ENCODE results near the gene TBC1D9.

DNA sequence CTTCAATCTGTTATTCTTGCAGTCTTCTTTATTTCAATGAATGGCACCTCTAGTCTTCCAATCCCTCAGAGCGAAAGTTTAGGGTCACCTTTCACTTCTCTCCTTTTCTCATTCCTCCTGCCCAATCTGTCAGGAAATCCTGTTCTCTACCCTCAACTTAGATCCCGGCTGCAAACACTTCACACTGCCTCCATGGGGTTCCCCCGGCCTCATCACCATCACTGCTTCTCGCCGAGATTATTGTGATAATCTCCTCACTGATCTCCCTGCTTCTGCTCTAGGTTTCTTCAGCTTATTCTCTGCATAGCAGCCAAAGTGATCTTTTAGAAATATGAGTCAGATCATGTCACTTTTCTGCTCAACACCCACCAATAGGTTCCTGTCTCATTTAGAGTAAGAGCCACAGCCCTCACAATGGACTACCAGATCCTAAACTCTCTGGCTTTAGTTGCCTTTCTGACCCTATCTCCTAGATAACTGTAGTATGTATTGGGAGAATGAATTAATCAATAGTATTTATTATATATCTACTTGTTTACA, 43.6 kb upstream of the TBC1D9 start:
- TF ChIP-seq, protein P1, sequence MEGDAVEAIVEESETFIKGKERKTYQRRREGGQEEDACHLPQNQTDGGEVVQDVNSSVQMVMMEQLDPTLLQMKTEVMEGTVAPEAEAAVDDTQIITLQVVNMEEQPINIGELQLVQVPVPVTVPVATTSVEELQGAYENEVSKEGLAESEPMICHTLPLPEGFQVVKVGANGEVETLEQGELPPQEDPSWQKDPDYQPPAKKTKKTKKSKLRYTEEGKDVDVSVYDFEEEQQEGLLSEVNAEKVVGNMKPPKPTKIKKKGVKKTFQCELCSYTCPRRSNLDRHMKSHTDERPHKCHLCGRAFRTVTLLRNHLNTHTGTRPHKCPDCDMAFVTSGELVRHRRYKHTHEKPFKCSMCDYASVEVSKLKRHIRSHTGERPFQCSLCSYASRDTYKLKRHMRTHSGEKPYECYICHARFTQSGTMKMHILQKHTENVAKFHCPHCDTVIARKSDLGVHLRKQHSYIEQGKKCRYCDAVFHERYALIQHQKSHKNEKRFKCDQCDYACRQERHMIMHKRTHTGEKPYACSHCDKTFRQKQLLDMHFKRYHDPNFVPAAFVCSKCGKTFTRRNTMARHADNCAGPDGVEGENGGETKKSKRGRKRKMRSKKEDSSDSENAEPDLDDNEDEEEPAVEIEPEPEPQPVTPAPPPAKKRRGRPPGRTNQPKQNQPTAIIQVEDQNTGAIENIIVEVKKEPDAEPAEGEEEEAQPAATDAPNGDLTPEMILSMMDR (CRISPR knock-in tag; IDR thresholded peaks at IDR 0.05): no peak
- TF ChIP-seq ZFP41 (CRISPR knock-in tag; IDR thresholded peaks at IDR 0.05; ENCODE audit: borderline replicate concordance) (no peak), RFX5 (IDR thresholded peaks at IDR 0.05; ENCODE audit: low read depth, low read length) (no peak), ZNF232 (CRISPR knock-in tag; IDR thresholded peaks at IDR 0.05; ENCODE audit: borderline replicate concordance) (no peak), EZH2 (conservative IDR thresholded peaks at IDR 0.05; ENCODE audit: low read depth, low read length) (no peak)
- TF ChIP-seq, protein P2, sequence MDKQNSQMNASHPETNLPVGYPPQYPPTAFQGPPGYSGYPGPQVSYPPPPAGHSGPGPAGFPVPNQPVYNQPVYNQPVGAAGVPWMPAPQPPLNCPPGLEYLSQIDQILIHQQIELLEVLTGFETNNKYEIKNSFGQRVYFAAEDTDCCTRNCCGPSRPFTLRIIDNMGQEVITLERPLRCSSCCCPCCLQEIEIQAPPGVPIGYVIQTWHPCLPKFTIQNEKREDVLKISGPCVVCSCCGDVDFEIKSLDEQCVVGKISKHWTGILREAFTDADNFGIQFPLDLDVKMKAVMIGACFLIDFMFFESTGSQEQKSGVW (CRISPR knock-in tag; IDR thresholded peaks at IDR 0.05; ENCODE audit: borderline replicate concordance): no peak
- TF ChIP-seq, protein P3, sequence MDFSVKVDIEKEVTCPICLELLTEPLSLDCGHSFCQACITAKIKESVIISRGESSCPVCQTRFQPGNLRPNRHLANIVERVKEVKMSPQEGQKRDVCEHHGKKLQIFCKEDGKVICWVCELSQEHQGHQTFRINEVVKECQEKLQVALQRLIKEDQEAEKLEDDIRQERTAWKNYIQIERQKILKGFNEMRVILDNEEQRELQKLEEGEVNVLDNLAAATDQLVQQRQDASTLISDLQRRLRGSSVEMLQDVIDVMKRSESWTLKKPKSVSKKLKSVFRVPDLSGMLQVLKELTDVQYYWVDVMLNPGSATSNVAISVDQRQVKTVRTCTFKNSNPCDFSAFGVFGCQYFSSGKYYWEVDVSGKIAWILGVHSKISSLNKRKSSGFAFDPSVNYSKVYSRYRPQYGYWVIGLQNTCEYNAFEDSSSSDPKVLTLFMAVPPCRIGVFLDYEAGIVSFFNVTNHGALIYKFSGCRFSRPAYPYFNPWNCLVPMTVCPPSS (IDR thresholded peaks at IDR 0.05): no peak
- TF ChIP-seq, protein P4, sequence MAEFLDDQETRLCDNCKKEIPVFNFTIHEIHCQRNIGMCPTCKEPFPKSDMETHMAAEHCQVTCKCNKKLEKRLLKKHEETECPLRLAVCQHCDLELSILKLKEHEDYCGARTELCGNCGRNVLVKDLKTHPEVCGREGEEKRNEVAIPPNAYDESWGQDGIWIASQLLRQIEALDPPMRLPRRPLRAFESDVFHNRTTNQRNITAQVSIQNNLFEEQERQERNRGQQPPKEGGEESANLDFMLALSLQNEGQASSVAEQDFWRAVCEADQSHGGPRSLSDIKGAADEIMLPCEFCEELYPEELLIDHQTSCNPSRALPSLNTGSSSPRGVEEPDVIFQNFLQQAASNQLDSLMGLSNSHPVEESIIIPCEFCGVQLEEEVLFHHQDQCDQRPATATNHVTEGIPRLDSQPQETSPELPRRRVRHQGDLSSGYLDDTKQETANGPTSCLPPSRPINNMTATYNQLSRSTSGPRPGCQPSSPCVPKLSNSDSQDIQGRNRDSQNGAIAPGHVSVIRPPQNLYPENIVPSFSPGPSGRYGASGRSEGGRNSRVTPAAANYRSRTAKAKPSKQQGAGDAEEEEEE (CRISPR knock-in tag; IDR thresholded peaks at IDR 0.05; ENCODE audit: borderline replicate concordance): no peak

All from HepG2 (cell line).